Natural killer cell (primary cell): Measurements from ENCODE around the gene ADAM11. TPM values are rescaled to one million over a fixed set of nuclear protein-coding genes. Genes with fewer than 3 reads are reported as not detected.

Experiments used
- ATAC-seq, 3 donors: fragments of 150-1000 bp in 2 of 3; fragments of 200-7000 bp in 1 of 3; cut with Tn5 transposase; 1 replicate in 1 of 3; 2 replicates in 2 of 3; pipeline ENCODE4 v1.10.0; 2021; ENCODE audit warnings: mild to moderate bottlenecking in 2 of 3, moderate library complexity in 2 of 3
- DNase-seq, 2 donors: peaks; one replicate each; pipeline versions ENCODE4 v3.0.0 to v3.0.0-alpha.2; 2013 to 2021; ENCODE audit warnings: mixed read lengths in 1 of 2
- H3K27ac ChIP-seq: one replicate; pipeline ENCODE4 v1.5.1; 2013; ENCODE audit warnings: mild to moderate bottlenecking, low read length
- H3K27me3 ChIP-seq: one replicate; pipeline ENCODE4 v1.6.1; 2013; ENCODE audit warnings: low read length; ENCODE audit not compliant: control insufficient read depth, insufficient read depth
- H3K36me3 ChIP-seq: one replicate; pipeline ENCODE4 v1.6.1; 2013; ENCODE audit warnings: low read length; ENCODE audit not compliant: control insufficient read depth, insufficient read depth
- H3K4me1 ChIP-seq: one replicate; pipeline ENCODE4 v1.6.1; 2013; ENCODE audit warnings: low read length; ENCODE audit not compliant: control insufficient read depth, insufficient read depth
- H3K4me3 ChIP-seq: one replicate; pipeline ENCODE4 v1.5.1; 2013; ENCODE audit warnings: low read length
- H3K9me3 ChIP-seq: one replicate; pipeline ENCODE4 v1.6.1; 2013; ENCODE audit warnings: low read length; ENCODE audit not compliant: control insufficient read depth, insufficient read depth
- H3K27ac Mint-ChIP-seq, 2 donors: one replicate each; pipeline ENCODE4 v1.8.0; 2022; ENCODE audit warnings: mild to moderate bottlenecking in 2 of 2, mixed read lengths in 2 of 2, moderate library complexity in 1 of 2
- H3K27me3 Mint-ChIP-seq, 2 donors: one replicate each; pipeline ENCODE4 v1.8.0; 2022; ENCODE audit warnings: low read depth in 2 of 2, mixed read lengths in 2 of 2
- H3K36me3 Mint-ChIP-seq: one replicate; pipeline ENCODE4 v1.8.0; 2022; ENCODE audit warnings: mixed read lengths
- H3K4me1 Mint-ChIP-seq, 2 donors: one replicate each; pipeline ENCODE4 v1.8.0; 2022; ENCODE audit warnings: mixed read lengths in 2 of 2
- H3K4me3 Mint-ChIP-seq: one replicate; pipeline ENCODE4 v1.8.0; 2022; ENCODE audit warnings: mild to moderate bottlenecking, moderate library complexity, mixed read lengths
- H3K9me3 Mint-ChIP-seq, 2 donors: one replicate each; pipeline ENCODE4 v1.8.0; 2022; ENCODE audit warnings: mixed read lengths in 2 of 2
- CTCF ChIP-seq: fragments of 200-600 bp; IDR thresholded peaks from one replicate; pipeline ENCODE4 v1.8.0; 2022; ENCODE audit warnings: antibody characterized with exemption
- WGBS: methylation state at CpG from one replicate; pipeline ENCODE4 v1.1.7; 2013; ENCODE audit warnings: missing lambda C conversion rate; ENCODE audit not compliant: insufficient coverage; 5-methylcytosine and 5-hydroxymethylcytosine counted together
- intact Hi-C: fragments of 100-400 bp; cut with micrococcal nuclease; formaldehyde crosslinking; loops from one replicate; pipeline ENCODE4 v1.14.2; 2022
- total RNA-seq, 4 donors: library from RNA; stranded (reverse); fragments of 120-200 nt in 1 of 4; gene quantifications; one replicate each; pipeline versions ENCODE4 v1.2.3 to v1.2.4, GENCODE V29; 2013 to 2022

The ADAM11 gene
- total RNA-seq, 3 donors from 2014 or later (not counting 1 experiment from before 2014, with no cell fraction given), result 0.18 to 0.28 (median 0.28) TPM

GRCh38 chr17:44801880-44802279 lies 43.1 kb downstream of the ADAM11 start:
- Mint-ChIP-seq H3K9me3 (no peaks in the 10 kb centered on the region), H3K4me1 (no peaks in the 10 kb centered on the region), H3K27ac (no peak overlapping the region), H3K36me3 (no peaks in the 10 kb centered on the region), H3K27me3 (peaks cover 0 to 2% of the 10 kb centered on the region in 2 donors), H3K4me3 (no peak overlapping the region)
- no peak for ATAC-seq
- Histone ChIP-seq H3K4me1 (no peaks in the 10 kb centered on the region), H3K27ac (no peak overlapping the region), H3K4me3 (no peak overlapping the region), H3K9me3 (no peaks in the 10 kb centered on the region), H3K36me3 (no peaks in the 10 kb centered on the region), H3K27me3 (no peaks in the 10 kb centered on the region)
- intact Hi-C loops, result no loop called here
- TF ChIP-seq CTCF, result no peak
- no peak for DNase-seq
- 93% methylated on average over 5 of the region's 5 CpGs for WGBS

GRCh38 chr17:44804302-44805089 lies 45.7 kb downstream of the ADAM11 start:
- 92% methylated on average over 10 of the region's 10 CpGs for WGBS
- TF ChIP-seq CTCF, result no peak
- intact Hi-C loops, result no loop called here

GRCh38 chr17:44807093-44807816 lies 48.5 kb downstream of the ADAM11 start:
- WGBS, result 81% methylated on average over 3 of the region's 4 CpGs
- H3K27me3 Mint-ChIP-seq, result peaks cover 2 to 8% of the 10 kb centered on the region in 2 donors
- ATAC-seq, result no peak

More at GRCh38 chr17:44804302-44805089, 45.7 kb downstream of the ADAM11 start:
- DNase-seq (no peak), ATAC-seq (no peak)
- Histone ChIP-seq H3K4me3 (no peak overlapping the region), H3K27me3 (peaks cover 2% of the 10 kb centered on the region), H3K4me1 (no peaks in the 10 kb centered on the region), H3K27ac (no peak overlapping the region), H3K9me3 (no peaks in the 10 kb centered on the region), H3K36me3 (no peaks in the 10 kb centered on the region)
- no peak overlapping the region for H3K27ac Mint-ChIP-seq
- no peak overlapping the region for H3K4me3 Mint-ChIP-seq
- peaks cover 2 to 8% of the 10 kb centered on the region in 2 donors for H3K27me3 Mint-ChIP-seq
- H3K4me1 Mint-ChIP-seq, result no peaks in the 10 kb centered on the region
- H3K36me3 Mint-ChIP-seq, result no peaks in the 10 kb centered on the region
- H3K9me3 Mint-ChIP-seq, result no peaks in the 10 kb centered on the region

More at GRCh38 chr17:44807093-44807816, 48.5 kb downstream of the ADAM11 start:
- H3K9me3 Mint-ChIP-seq, result no peaks in the 10 kb centered on the region
- Histone ChIP-seq H3K27ac (no peak overlapping the region), H3K9me3 (no peaks in the 10 kb centered on the region), H3K27me3 (peaks cover 2% of the 10 kb centered on the region), H3K4me3 (no peak overlapping the region), H3K4me1 (no peaks in the 10 kb centered on the region), H3K36me3 (no peaks in the 10 kb centered on the region)
- H3K4me3 Mint-ChIP-seq, result no peak overlapping the region
- no peak for DNase-seq
- no peaks in the 10 kb centered on the region for H3K36me3 Mint-ChIP-seq
- no peak for TF ChIP-seq CTCF
- intact Hi-C loops, result no loop called here
- H3K27ac Mint-ChIP-seq, result no peak overlapping the region
- no peaks in the 10 kb centered on the region for H3K4me1 Mint-ChIP-seq
